Activated naive CD4-positive, alpha-beta T cell treated with anti-CD3 and anti-CD28 coated beads for 36 hours (primary cell): ENCODE results near the gene HMGN4. TPM values are rescaled to one million over a fixed set of nuclear protein-coding genes. Genes with fewer than 3 reads are reported as not detected.

Experiments used
- CTCF ChIA-PET: fragments of 350-600 bp; sonication (Branson Sonifier 250); formaldehyde crosslinking; loops from one replicate; lab custom pipeline; 2021; ENCODE audit warnings: antibody characterized with exemption; lab: Charles Lee
- DNase-seq: peaks from one replicate; pipeline ENCODE4 v3.0.0-alpha.2; 2020
- H3K27ac Mint-ChIP-seq: one replicate; pipeline ENCODE4 v1.8.0; 2021; ENCODE audit warnings: mild to moderate bottlenecking, mixed read lengths
- H3K27me3 Mint-ChIP-seq: one replicate; pipeline ENCODE4 v1.8.0; 2021; ENCODE audit warnings: low read depth, mixed read lengths
- H3K36me3 Mint-ChIP-seq: one replicate; pipeline ENCODE4 v1.8.0; 2021; ENCODE audit warnings: low read depth, mixed read lengths
- H3K4me1 Mint-ChIP-seq: one replicate; pipeline ENCODE4 v1.8.0; 2021; ENCODE audit warnings: low read depth, mixed read lengths
- H3K4me3 Mint-ChIP-seq: one replicate; pipeline ENCODE4 v1.8.0; 2021; ENCODE audit warnings: mild to moderate bottlenecking, moderate library complexity, mixed read lengths
- H3K9me3 Mint-ChIP-seq: one replicate; pipeline ENCODE4 v1.8.0; 2021; ENCODE audit warnings: mixed read lengths
- intact Hi-C: fragments of 100-400 bp; cut with micrococcal nuclease; formaldehyde crosslinking; loops from one replicate; pipeline ENCODE4 v1.15.1; 2023
- total RNA-seq, 2 experiments: library from RNA; stranded (reverse); gene quantifications; one replicate each; pipeline ENCODE4 v1.2.3, GENCODE V29; 2021

HMGN4 gene
- total RNA-seq, 2 experiments from 2014 or later = 70.4 to 73.2 TPM

DNA sequence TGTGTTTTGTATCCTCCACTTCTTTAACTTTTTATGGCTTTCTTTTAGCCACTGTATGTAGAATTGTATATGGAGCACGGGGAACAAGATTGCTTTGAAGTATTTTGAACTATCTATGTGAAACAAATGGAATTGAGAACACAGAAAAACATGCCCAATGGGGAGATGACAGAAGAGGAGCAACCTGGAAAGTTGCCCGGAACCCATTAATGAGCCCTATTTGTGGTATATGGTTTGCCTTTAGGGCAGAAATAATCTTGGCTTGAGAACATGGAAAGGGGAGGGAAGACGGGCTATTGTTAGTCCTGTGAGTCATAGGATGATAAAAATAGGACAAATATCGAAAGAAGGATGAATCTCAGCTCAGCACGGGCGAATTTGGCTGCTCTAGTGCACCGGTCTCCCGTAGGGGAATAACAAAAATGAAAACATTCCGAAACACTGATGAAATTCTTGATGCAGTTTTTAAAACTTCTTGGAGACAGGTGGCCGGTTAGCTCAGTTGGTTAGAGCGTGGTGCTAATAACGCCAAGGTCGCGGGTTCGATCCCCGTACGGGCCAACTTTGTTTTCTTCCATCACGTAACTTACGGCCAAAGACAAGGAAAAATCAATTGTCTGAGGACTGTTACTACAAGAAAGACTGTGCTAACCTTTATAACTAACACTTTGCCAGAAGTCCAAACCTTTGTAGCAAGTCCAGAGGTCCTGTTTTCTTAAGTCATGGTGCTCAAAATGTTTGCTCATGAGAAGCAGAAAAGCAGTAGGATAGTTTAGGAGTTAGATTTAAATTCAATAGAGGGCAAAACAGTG, 15.7 kb downstream of the HMGN4 start:
- H3K36me3 Mint-ChIP-seq = no peaks in the 10 kb centered on the region
- H3K4me1 Mint-ChIP-seq = peaks cover 26% of the 10 kb centered on the region
- CTCF ChIA-PET = interaction anchor here (0.6 to 2.4 kb wide), 4 partner anchors 18 to 238 kb away, joined by 3 to 11 read pairs (median 4); no protein-coding TSS in a partner anchor
- intact Hi-C loops = loop anchor here (1.0 to 10.0 kb wide), 10 partner anchors 14 to 921 kb away; partner anchors contain the start of genes ABT1, HMGN4 and ZNF184
- peak; percentile 91 for DNase-seq
- H3K27me3 Mint-ChIP-seq = no peaks in the 10 kb centered on the region
- H3K27ac Mint-ChIP-seq = no peak overlapping the region
- H3K9me3 Mint-ChIP-seq = no peaks in the 10 kb centered on the region
- H3K4me3 Mint-ChIP-seq = no peak overlapping the region

- no peak overlapping the region for H3K4me3 Mint-ChIP-seq
- no peaks in the 10 kb centered on the region for H3K36me3 Mint-ChIP-seq
- peaks cover 26% of the 10 kb centered on the region for H3K4me1 Mint-ChIP-seq
- DNase-seq = no peak
- no peak overlapping the region for H3K27ac Mint-ChIP-seq
- H3K9me3 Mint-ChIP-seq = no peaks in the 10 kb centered on the region
- CTCF ChIA-PET = interaction anchor here (0.6 to 2.4 kb wide), 3 partner anchors 18 to 28 kb away, joined by 4 to 11 read pairs (median 5); no protein-coding TSS in a partner anchor
- H3K27me3 Mint-ChIP-seq = no peaks in the 10 kb centered on the region
- intact Hi-C loops = loop anchor here (1.0 to 10.0 kb wide), 6 partner anchors 14 to 920 kb away; partner anchors contain the start of genes ABT1 and ZNF184
These were observed 16.2 kb downstream of the HMGN4 start for GRCh38 chr6:26554447-26554696.

DNA sequence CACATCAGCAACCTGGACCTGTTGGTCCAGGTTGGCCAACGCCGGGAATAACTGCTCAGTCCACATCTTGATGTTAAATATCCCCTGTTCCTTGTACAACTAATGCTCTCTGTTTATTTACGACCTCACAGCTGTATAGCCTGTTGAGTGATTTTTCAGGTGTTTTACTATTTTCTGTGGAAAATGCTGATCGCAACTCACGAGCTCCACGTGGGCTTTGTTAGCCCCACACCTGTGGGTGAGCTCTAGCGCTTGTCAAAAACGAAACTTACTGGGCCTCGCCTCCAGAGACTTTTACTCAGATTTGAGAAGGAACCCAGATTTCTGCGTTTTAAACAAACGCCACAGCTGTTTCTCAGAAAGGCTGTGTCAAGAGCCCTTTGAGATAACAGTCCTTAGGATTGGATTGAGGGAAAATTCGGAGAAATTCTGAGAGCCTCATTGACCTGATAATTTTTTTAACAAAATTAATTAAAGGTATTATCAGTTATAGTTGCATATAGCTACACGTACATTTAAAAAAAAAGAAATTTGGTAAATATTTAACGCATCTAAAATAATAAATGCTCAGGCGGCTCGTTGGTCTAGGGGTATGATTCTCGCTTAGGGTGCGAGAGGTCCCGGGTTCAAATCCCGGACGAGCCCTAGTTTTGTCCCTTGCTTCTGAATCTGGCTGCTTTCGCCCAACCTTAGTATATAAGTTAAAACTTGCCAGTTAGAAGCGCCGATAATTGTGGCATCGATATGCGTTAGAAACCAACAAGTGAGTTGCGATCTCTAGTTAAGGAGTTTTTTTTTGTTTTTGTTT, 16.7 kb downstream of the HMGN4 start:
- Mint-ChIP-seq H3K36me3 (no peaks in the 10 kb centered on the region), H3K4me3 (peak overlapping the region; percentile 72), H3K27ac (peak overlapping the region; percentile 74), H3K4me1 (peaks cover 22% of the 10 kb centered on the region), H3K9me3 (no peaks in the 10 kb centered on the region), H3K27me3 (no peaks in the 10 kb centered on the region)
- peak; percentile 73 for DNase-seq
- intact Hi-C loops = loop anchor here (1.0 to 10.0 kb wide), 6 partner anchors 13 to 920 kb away; partner anchors contain the start of genes ABT1 and ZNF184
- CTCF ChIA-PET = interaction anchor here (2.2 kb wide), 1 partner anchor 17 kb away, joined by 11 read pairs; no protein-coding TSS in a partner anchor

GRCh38 chr6:26555505-26556262, 17.5 kb downstream of the HMGN4 start:
- no peaks in the 10 kb centered on the region for H3K9me3 Mint-ChIP-seq
- H3K36me3 Mint-ChIP-seq = no peaks in the 10 kb centered on the region
- DNase-seq = no peak
- peak overlapping the region; percentile 72 for H3K4me3 Mint-ChIP-seq
- CTCF ChIA-PET = no interaction called here
- peak overlapping the region; percentile 74 for H3K27ac Mint-ChIP-seq
- intact Hi-C loops = loop anchor here (10.0 kb wide), 1 partner anchor 919 kb away; the partner anchor contains the start of gene ZNF184
- peaks cover 16% of the 10 kb centered on the region for H3K4me1 Mint-ChIP-seq
- no peaks in the 10 kb centered on the region for H3K27me3 Mint-ChIP-seq

DNA sequence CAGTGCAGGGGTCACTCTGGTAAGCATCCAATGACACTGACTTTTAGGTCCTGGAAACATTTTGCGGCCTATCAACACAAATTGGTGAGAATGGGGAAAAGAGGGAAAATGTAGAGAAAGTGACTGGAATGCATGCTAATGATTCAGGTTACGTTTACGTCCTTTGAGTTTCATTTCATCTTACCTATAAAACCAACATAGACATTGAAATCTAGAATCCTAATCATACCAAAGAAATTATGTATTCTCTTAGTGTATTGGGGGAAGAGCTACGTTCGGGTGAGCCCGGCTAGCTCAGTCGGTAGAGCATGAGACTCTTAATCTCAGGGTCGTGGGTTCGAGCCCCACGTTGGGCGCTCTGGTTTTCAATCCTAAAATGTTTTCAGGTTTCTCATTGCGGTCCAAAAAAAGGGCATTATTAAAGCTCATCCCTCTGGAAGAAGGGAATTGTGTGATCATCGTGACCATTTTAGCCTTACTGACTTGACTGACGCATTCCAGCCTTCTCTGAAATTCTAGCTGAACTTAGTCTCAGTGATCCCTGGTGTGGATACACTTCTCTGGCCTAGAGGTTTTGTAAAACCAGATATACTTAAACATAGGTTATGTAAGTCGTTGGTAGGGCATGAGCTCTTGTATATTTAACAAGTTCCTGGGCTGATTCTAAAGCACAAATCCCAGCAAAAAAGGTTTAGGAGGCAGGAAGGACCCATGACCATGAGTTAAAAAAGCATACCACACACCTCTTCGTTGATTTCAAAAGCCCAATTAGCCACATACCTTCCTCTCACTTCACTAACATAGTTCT, 18.3 kb downstream of the HMGN4 start:
- H3K27ac Mint-ChIP-seq = peak overlapping the region; percentile 42
- CTCF ChIA-PET = interaction anchor here (1.0 to 1.5 kb wide), 2 partner anchors 13 to 38 kb away, joined by 3 read pairs; no protein-coding TSS in a partner anchor
- H3K27me3 Mint-ChIP-seq = no peaks in the 10 kb centered on the region
- H3K4me3 Mint-ChIP-seq = peak overlapping the region; percentile 6
- peaks cover 12% of the 10 kb centered on the region for H3K4me1 Mint-ChIP-seq
- H3K9me3 Mint-ChIP-seq = no peaks in the 10 kb centered on the region
- intact Hi-C loops = loop anchor here (10.0 kb wide), 1 partner anchor 918 kb away; the partner anchor contains the start of gene ZNF184
- no peaks in the 10 kb centered on the region for H3K36me3 Mint-ChIP-seq
- peak; percentile 60 for DNase-seq

- H3K36me3 Mint-ChIP-seq = no peaks in the 10 kb centered on the region
- H3K27ac Mint-ChIP-seq = no peak overlapping the region
- no peaks in the 10 kb centered on the region for H3K9me3 Mint-ChIP-seq
- no peaks in the 10 kb centered on the region for H3K4me1 Mint-ChIP-seq
- DNase-seq = no peak
- no peaks in the 10 kb centered on the region for H3K27me3 Mint-ChIP-seq
- H3K4me3 Mint-ChIP-seq = no peak overlapping the region
- CTCF ChIA-PET = interaction anchor here (0.8 to 1.0 kb wide), 2 partner anchors 16 to 34 kb away, joined by 4 to 6 read pairs; no protein-coding TSS in a partner anchor
- intact Hi-C loops = no loop called here
These were observed 23.6 kb downstream of the HMGN4 start for GRCh38 chr6:26561533-26562466.

GRCh38 chr6:26563488-26563887, 25.3 kb downstream of the HMGN4 start:
- Mint-ChIP-seq H3K4me1 (peaks cover 4% of the 10 kb centered on the region), H3K9me3 (no peaks in the 10 kb centered on the region), H3K27me3 (peaks cover under 1% of the 10 kb centered on the region), H3K27ac (no peak overlapping the region), H3K36me3 (peaks cover 2% of the 10 kb centered on the region), H3K4me3 (no peak overlapping the region)
- no peak for DNase-seq
- intact Hi-C loops = no loop called here
- CTCF ChIA-PET = interaction anchor here (1.0 to 1.2 kb wide), 3 partner anchors 32 to 222 kb away, joined by 3 to 5 read pairs (median 3); no protein-coding TSS in a partner anchor

- DNase-seq = peak; percentile 99
- CTCF ChIA-PET = interaction anchor here (0.6 to 4.7 kb wide), 15 partner anchors 12 to 511 kb away, joined by 3 to 42 read pairs (median 5); partner anchors contain the start of gene ABT1
- Mint-ChIP-seq H3K27ac (peak overlapping the region; percentile 91), H3K4me3 (peak overlapping the region; percentile 95), H3K36me3 (peaks cover 5% of the 10 kb centered on the region), H3K27me3 (peaks cover 4% of the 10 kb centered on the region), H3K9me3 (no peaks in the 10 kb centered on the region), H3K4me1 (peaks cover 33% of the 10 kb centered on the region)
- intact Hi-C loops = loop anchor here (1.0 to 2.0 kb wide), 8 partner anchors 15 to 394 kb away; no protein-coding TSS in a partner anchor
These were observed 30.7 kb downstream of the HMGN4 start for GRCh38 chr6:26568601-26569432.

DNA sequence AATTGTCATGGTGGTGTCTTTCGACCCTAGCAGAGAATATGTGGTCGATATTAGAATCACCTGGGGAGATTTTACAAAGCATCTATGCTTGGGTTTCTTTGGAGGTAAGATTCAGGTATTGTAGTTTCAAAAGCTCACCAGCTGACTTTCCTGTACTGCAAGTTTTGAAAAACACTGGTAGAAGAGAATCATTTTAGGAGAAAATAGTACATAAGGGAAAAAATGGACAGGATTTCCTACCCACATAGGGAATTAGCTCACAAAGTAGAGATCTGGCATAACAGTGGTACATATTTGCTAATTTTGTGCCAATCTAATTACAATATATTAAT, 31.2 kb downstream of the HMGN4 start:
- no peak overlapping the region for H3K27ac Mint-ChIP-seq
- CTCF ChIA-PET = interaction anchor here (0.6 to 4.7 kb wide), 12 partner anchors 13 to 409 kb away, joined by 3 to 42 read pairs (median 4); partner anchors contain the start of gene ABT1
- H3K4me3 Mint-ChIP-seq = peak overlapping the region; percentile 95
- peaks cover 33% of the 10 kb centered on the region for H3K4me1 Mint-ChIP-seq
- DNase-seq = no peak
- peaks cover 4% of the 10 kb centered on the region for H3K27me3 Mint-ChIP-seq
- intact Hi-C loops = loop anchor here (1.0 to 2.0 kb wide), 3 partner anchors 228 to 394 kb away; no protein-coding TSS in a partner anchor
- peaks cover 5% of the 10 kb centered on the region for H3K36me3 Mint-ChIP-seq
- H3K9me3 Mint-ChIP-seq = no peaks in the 10 kb centered on the region
